Measurements from ENCODE around the gene PSORS1C1.
"Not testable (repeated sequence)": the region's sequence is repeated elsewhere in the genome, so short reads cannot be mapped to it uniquely, and the experiment has no call there.

The PSORS1C1 gene

GRCh38 chr6:31174378-31174777, 59.8 kb downstream of the PSORS1C1 start:
- no peak for DNase-seq (ENCODE audit: low read depth in 2 of 2, low spot score in 1 of 2)

- DNase-seq (ENCODE audit: low read depth in 2 of 2, low spot score in 1 of 2), result no peak
These were observed 61.4 kb downstream of the PSORS1C1 start for GRCh38 chr6:31175971-31176370.

GRCh38 chr6:31178143-31179041, 63.8 kb downstream of the PSORS1C1 start:
- no peak for DNase-seq (ENCODE audit: low read depth in 2 of 2, low spot score in 1 of 2)

- no peak for DNase-seq (ENCODE audit: low read depth in 2 of 2, low spot score in 1 of 2)
These were observed 64.4 kb downstream of the PSORS1C1 start for GRCh38 chr6:31179042-31179386.

GRCh38 chr6:31179896-31180295, 65.3 kb downstream of the PSORS1C1 start:
- no peak for DNase-seq (ENCODE audit: low read depth in 2 of 2, low spot score in 1 of 2)

GRCh38 chr6:31180500-31180899, 65.9 kb downstream of the PSORS1C1 start:
- no peak for DNase-seq (ENCODE audit: low read depth in 2 of 2, low spot score in 1 of 2)

- DNase-seq (ENCODE audit: low read depth in 2 of 2, low spot score in 1 of 2), result not testable (repeated sequence)
These were observed 68.7 kb downstream of the PSORS1C1 start for GRCh38 chr6:31183287-31183686.

- not testable (repeated sequence) for DNase-seq (ENCODE audit: low read depth in 2 of 2, low spot score in 1 of 2)
These were observed 69.3 kb downstream of the PSORS1C1 start for GRCh38 chr6:31183859-31184258.

GRCh38 chr6:31185695-31186051, 71.1 kb downstream of the PSORS1C1 start:
- not testable (repeated sequence) for DNase-seq (ENCODE audit: low read depth in 2 of 2, low spot score in 1 of 2)

GRCh38 chr6:31186052-31186734, 71.6 kb downstream of the PSORS1C1 start:
- no peak for DNase-seq (ENCODE audit: low read depth in 2 of 2, low spot score in 1 of 2)

GRCh38 chr6:31187780-31188194, 73.2 kb downstream of the PSORS1C1 start:
- DNase-seq (ENCODE audit: low read depth in 2 of 2, low spot score in 1 of 2), result no peak

GRCh38 chr6:31189223-31189622, 74.6 kb downstream of the PSORS1C1 start:
- DNase-seq (ENCODE audit: low read depth in 2 of 2, low spot score in 1 of 2), result not testable (repeated sequence)
